Stimulated activated CD8-positive, alpha-beta memory T cell treated with anti-CD3 and anti-CD28 coated beads, Interleukin-4, amount 100 ng/mL, for 48 hours (primary cell): Measurements from ENCODE around the gene STX18.

ENCODE experiments used
- DNase-seq: peaks from one replicate; pipeline ENCODE4 v3.0.0-alpha.2; 2020

Gene STX18

GRCh38 chr4:4395849-4396627, 145.8 kb downstream of the STX18 start:
- no peak for DNase-seq

GRCh38 chr4:4395371-4395770, 146.5 kb downstream of the STX18 start:
- DNase-seq: no peak

GRCh38 chr4:4394644-4395043, 147.2 kb downstream of the STX18 start:
- no peak for DNase-seq

GRCh38 chr4:4392501-4393183, 149.2 kb downstream of the STX18 start:
- DNase-seq: no peak

- no peak for DNase-seq
Measured at GRCh38 chr4:4391866-4392265, 150.0 kb downstream of the STX18 start.

GRCh38 chr4:4390515-4391240, 151.2 kb downstream of the STX18 start:
- DNase-seq: no peak

GRCh38 chr4:4390046-4390445, 151.8 kb downstream of the STX18 start:
- DNase-seq: no peak

- DNase-seq: no peak
Measured at GRCh38 chr4:4388836-4389575, 152.8 kb downstream of the STX18 start.

GRCh38 chr4:4388311-4388790, 153.5 kb downstream of the STX18 start:
- DNase-seq: no peak

- peak; percentile 28 for DNase-seq
Measured at GRCh38 chr4:4387531-4388310, 154.1 kb downstream of the STX18 start.

GRCh38 chr4:4386736-4387392, 155.0 kb downstream of the STX18 start, which contains the start of gene NSG1:
TSS of gene NSG1 (plus strand) at chr4:4387102. CDS start at chr4:4387630, 528 bp downstream.
- peak; percentile 51 for DNase-seq

- peak; percentile 45 for DNase-seq
Measured at GRCh38 chr4:4386296-4386735, 155.5 kb downstream of the STX18 start.

GRCh38 chr4:4385729-4386295, 156.0 kb downstream of the STX18 start:
- DNase-seq: no peak

GRCh38 chr4:4384837-4385236, 157.0 kb downstream of the STX18 start:
- peak; percentile 51 for DNase-seq

GRCh38 chr4:4383085-4383484, 158.8 kb downstream of the STX18 start:
- DNase-seq: no peak

- no peak for DNase-seq
Measured at GRCh38 chr4:4379540-4380087, 162.2 kb downstream of the STX18 start.

GRCh38 chr4:4377732-4378460, 164.0 kb downstream of the STX18 start:
- no peak for DNase-seq

GRCh38 chr4:4377191-4377590, 164.7 kb downstream of the STX18 start:
- DNase-seq: no peak

GRCh38 chr4:4376074-4376473, 165.8 kb downstream of the STX18 start:
- DNase-seq: no peak
